Stimulated activated CD4-positive, alpha-beta T cell treated with anti-CD3 and anti-CD28 coated beads, Interleukin-15, amount 100 ng/mL, for 1 hour (primary cell): ENCODE results near the gene STAMBPL1.

Experiments
- DNase-seq, 2 donors: peaks; one replicate each; pipeline ENCODE4 v3.0.0-alpha.2; 2020; ENCODE audit warnings: low read depth in 1 of 2, low spot score in 1 of 2

Gene STAMBPL1

GRCh38 chr10:88949051-88949450 is 69.0 kb downstream of the STAMBPL1 start:
- DNase-seq, result no peak

DNA sequence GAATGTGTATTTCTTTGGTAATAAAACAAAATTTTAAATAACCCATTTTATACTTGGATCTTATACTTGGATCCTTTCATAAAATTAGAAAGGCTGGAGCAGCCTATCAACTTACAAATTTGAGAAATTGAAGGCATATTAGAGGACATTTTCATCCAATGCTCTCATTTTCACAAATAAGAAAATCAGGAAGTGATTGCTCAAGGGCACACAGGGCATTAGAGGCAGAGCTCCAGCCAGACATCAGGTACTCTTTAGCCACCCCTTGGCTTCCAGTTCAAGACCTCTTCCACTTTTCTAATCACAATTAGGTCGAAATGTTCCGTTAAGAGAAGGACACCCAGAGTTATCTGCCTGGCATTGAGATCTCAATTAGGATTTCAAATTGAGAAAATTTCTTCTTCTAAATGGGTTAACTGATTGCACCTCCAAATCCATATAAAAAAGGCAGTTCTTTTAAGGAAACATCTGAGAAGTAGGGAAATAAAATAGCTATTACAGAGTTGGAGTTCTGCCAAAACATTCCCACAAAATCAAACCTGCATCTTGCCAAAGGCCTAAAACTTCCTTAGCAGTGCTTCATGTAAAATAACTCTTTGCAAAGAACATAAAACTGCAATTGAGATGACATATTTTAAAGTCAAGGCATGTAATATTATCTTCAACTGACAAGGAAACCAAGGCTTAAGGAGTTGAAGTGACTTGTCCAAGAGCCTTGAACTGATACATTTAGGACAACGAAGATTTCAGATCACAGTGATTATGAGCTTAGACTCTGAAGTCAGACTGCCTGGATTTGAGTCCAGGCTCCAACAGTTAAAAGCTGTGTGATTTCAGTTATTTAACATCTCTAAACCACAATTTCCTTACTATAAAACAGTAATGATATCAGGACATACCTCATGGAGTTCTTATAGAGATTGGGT is 70.1 kb downstream of the STAMBPL1 start:
- DNase-seq, result no peak

DNA sequence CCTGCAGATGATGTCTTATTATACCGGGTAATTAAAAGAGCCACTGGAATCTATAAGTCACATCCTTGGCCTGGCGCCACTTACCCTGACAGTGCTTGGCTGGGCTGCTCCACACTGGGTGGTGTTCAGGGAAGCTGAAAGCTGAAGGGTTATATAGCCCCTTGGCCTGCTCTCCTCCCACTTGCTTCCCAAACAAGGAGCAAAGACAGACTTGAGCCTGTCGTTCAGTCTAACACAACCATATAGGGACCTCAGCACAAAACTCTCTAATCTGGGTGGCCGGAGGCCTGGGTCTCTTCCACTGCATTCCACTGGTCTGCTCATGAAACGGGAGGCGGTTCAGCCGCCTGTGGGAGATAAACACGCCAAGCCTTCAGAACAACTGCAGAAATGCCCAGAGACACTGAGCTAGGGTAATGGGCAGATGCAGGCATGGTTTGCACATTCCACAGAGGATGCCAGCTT is 72.6 kb downstream of the STAMBPL1 start, which contains the start of gene ACTA2:
Gene ACTA2 (minus strand): TSS at position 127 of the 465 bp plus-strand sequence. CDS start 3,843 bp downstream, outside the sequence.
- no peak for DNase-seq

- DNase-seq, result no peak
Observed at GRCh38 chr10:88953662-88954061, 73.6 kb downstream of the STAMBPL1 start.

- no peak for DNase-seq
Observed at GRCh38 chr10:88954458-88955083, 74.5 kb downstream of the STAMBPL1 start.

GRCh38 chr10:88957381-88957780 is 77.3 kb downstream of the STAMBPL1 start:
- DNase-seq, result no peak

GRCh38 chr10:88958721-88959120 is 78.7 kb downstream of the STAMBPL1 start:
- DNase-seq, result no peak

DNA sequence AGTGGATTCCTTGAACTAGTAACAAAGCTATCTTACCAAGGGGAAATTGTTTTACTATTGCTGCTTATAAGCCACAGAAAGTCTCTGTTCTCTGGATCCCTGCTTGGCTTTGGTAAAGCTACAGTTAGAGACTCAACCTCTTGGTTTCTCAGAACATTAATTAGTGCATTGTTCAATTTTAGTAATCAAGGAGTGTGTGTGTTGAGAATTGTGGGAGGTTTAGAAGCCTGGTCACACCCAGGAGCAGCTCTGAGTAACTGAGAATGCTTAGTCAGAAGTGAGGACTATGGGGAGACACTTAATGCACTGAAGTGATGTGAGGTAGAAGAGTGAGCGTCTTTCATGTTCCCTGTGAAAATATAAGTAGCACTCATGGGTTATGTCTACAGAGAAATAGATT is 80.8 kb downstream of the STAMBPL1 start:
- DNase-seq, result no peak

DNA sequence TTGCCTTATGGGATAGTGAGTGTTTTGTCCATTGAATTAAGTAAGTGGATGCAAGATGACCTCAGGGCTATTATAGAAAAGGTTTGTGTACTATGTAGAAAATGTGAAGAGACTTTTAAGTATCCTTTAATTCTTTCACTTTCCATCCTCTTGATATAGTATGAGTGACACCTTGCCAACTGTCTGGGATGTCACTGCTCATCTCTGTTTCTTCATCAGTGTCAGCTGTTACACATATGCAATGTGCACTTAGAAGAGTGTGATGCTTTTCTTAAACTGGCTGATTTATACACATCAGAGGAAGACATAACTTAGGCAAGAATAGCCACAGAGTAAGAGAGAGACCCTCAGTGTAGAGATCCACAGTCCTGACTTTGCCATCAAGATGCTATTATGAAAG is 81.2 kb downstream of the STAMBPL1 start:
- no peak for DNase-seq

DNA sequence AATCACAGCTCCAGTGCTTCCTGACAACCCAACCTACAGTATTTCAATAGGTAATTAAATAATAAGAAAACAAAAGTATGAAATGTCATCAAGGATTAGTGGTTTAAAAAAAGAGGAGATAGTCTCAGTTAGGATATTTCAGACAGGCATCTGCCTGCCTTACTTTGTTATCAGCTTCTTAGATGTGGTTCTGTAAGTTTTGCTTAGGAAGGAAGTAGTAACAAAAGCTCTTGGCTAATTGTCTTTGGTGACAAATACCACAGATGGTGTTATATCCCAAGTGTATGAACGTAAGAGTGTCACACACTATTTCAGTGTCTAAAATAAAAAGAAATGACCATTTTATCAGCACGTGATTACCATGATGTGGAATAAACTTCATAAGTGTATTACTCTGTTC is 82.3 kb downstream of the STAMBPL1 start:
- DNase-seq, result no peak

DNA sequence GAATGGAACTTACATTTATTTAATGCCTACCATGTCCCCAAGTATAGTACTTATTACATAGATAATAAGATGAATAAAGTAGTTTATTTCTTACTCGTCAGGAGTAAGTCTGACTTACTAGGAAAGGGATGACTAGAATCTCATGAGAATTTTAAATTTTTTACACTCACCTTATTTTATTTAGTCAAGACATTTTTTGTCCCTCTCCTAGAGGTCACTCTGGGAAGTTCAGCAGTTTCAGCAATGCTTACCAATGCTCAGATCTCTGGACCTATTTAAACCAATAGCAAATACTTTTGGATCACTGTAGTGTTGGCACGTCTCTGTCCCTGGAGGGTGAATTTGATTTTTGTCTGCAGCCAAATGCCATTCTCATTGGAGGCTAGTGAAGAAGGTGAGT is 83.3 kb downstream of the STAMBPL1 start:
- no peak for DNase-seq

GRCh38 chr10:88964360-88964759 is 84.3 kb downstream of the STAMBPL1 start:
- no peak for DNase-seq

- no peak for DNase-seq
Observed at GRCh38 chr10:88964869-88965415, 84.9 kb downstream of the STAMBPL1 start.

DNA sequence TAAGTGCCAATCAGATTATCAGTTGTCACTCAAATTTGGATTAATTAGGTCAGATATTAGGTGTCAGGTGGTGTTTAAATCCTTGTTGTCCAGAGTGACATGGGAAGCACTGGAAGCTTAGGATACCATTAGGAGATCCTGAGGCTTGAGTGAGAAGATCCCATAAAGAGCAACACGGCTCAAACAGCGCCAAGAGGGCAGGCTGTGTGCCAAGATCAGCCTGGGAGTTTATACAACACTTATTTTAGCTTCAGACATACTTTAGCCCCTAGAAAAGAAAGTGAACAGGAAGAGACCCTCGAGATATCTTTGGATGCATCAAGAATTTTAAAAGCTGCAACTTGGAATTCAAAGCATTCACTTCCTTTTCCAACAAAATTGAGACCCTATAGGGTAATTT is 86.8 kb downstream of the STAMBPL1 start:
- DNase-seq, result no peak

DNA sequence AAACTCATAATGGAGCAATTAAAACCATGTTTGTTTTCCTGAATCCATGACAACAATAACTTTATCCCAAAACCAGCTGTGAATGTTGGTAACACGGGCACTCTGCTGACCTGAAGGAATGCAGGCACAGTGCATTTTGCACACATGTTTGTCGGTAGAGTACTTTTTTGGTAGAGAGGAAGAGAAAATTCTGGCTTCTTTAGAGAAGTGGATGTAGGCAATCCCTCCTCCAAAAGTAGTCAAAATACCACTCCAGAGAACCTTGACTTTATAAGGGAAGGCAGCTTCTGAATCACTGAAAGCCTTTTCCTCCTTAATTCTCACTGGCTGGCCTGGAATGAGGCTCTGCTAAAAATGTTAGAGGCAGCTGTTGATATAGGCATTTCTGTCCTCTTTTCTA is 88.3 kb downstream of the STAMBPL1 start:
- DNase-seq, result no peak

- DNase-seq, result no peak
Observed at GRCh38 chr10:88971221-88972061, 91.4 kb downstream of the STAMBPL1 start.
